Endothelial cell of umbilical vein (primary cell): ENCODE results near the gene GTSF1L.

Source experiments
- MYC ChIP-seq: IDR thresholded peaks from one replicate; pipeline ENCODE4 v1.6.1; 2011; ENCODE audit warnings: mild to moderate bottlenecking, low read depth, low read length
- POLR2AphosphoS5 ChIP-seq: IDR thresholded peaks from 2 replicates; pipeline ENCODE4 v1.6.1; 2012; ENCODE audit warnings: low read depth, mild to moderate bottlenecking, control low read depth, low read length, moderate library complexity; ENCODE audit not compliant: insufficient read depth
- TF ChIP-seq, protein P1 (sequence below), 2 donors: IDR thresholded peaks; 1 replicate in 1 of 2; 2 replicates in 1 of 2; pipeline ENCODE4 v1.5.1; 2011; ENCODE audit warnings: low read length in 2 of 2, mild to moderate bottlenecking in 2 of 2, moderate library complexity in 2 of 2, control low read depth in 1 of 2, inconsistent platforms in 1 of 2, low read depth in 1 of 2; ENCODE audit not compliant: insufficient read depth in 1 of 2; ENCODE audit errors: extremely low read depth in 1 of 2

DNA sequence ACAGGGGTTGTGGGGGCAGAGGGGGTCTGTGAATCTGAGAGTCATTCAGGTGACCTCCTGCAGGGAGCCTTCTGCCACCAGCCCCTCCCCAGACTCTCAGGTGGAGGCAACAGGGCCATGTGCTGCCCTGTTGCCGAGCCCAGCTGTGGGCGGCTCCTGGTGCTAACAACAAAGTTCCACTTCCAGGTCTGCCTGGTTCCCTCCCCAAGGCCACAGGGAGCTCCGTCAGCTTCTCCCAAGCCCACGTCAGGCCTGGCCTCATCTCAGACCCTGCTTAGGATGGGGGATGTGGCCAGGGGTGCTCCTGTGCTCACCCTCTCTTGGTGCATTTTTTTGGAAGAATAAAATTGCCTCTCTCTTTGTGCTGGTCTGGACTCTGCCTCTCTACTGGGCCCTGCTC lies 10.7 kb downstream of the GTSF1L start:
- TF ChIP-seq, protein P1, sequence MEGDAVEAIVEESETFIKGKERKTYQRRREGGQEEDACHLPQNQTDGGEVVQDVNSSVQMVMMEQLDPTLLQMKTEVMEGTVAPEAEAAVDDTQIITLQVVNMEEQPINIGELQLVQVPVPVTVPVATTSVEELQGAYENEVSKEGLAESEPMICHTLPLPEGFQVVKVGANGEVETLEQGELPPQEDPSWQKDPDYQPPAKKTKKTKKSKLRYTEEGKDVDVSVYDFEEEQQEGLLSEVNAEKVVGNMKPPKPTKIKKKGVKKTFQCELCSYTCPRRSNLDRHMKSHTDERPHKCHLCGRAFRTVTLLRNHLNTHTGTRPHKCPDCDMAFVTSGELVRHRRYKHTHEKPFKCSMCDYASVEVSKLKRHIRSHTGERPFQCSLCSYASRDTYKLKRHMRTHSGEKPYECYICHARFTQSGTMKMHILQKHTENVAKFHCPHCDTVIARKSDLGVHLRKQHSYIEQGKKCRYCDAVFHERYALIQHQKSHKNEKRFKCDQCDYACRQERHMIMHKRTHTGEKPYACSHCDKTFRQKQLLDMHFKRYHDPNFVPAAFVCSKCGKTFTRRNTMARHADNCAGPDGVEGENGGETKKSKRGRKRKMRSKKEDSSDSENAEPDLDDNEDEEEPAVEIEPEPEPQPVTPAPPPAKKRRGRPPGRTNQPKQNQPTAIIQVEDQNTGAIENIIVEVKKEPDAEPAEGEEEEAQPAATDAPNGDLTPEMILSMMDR (IDR thresholded peaks at IDR 0.05; ENCODE audit: extremely low read depth in 1 of 2, insufficient read depth in 1 of 2, low read depth in 1 of 2, low read length in 2 of 2), result no peak
- TF ChIP-seq MYC, result no peak
- no peak for TF ChIP-seq POLR2AphosphoS5
